Esophagus (tissue), 2 donors: ENCODE measurements around the gene TTLL3. TPM values are rescaled to one million over a fixed set of nuclear protein-coding genes. Genes with fewer than 3 reads are reported as not detected.

Experiments used
- H3K27ac ChIP-seq, 2 donors: one replicate each; pipeline ENCODE4 v1.5.1; 2013; ENCODE audit warnings: low read depth in 2 of 2, mild to moderate bottlenecking in 2 of 2, inconsistent platforms in 1 of 2, low read length in 1 of 2, moderate library complexity in 1 of 2
- H3K27me3 ChIP-seq, 2 donors: one replicate each; pipeline ENCODE4 v1.6.1; 2013; ENCODE audit warnings: low read length in 2 of 2, control low read depth in 1 of 2, mild to moderate bottlenecking in 1 of 2; ENCODE audit not compliant: insufficient read depth in 2 of 2, control insufficient read depth in 1 of 2
- H3K36me3 ChIP-seq, 2 donors: one replicate each; pipeline ENCODE4 v1.6.1; 2013; ENCODE audit warnings: low read length in 1 of 2; ENCODE audit not compliant: control insufficient read depth in 2 of 2, insufficient read depth in 2 of 2
- H3K4me1 ChIP-seq, 2 donors: one replicate each; pipeline ENCODE4 v1.6.1; 2013; ENCODE audit warnings: low read length in 1 of 2; ENCODE audit not compliant: control insufficient read depth in 2 of 2, insufficient read depth in 2 of 2
- H3K4me3 ChIP-seq, 2 donors: one replicate each; pipeline ENCODE4 v1.5.1; 2013; ENCODE audit warnings: low read length in 2 of 2, mild to moderate bottlenecking in 2 of 2, low read depth in 1 of 2, moderate library complexity in 1 of 2
- H3K9me3 ChIP-seq, 2 donors: one replicate each; pipeline ENCODE4 v1.6.1; 2013; ENCODE audit warnings: mild to moderate bottlenecking in 2 of 2, low read depth in 1 of 2, low read length in 1 of 2, moderate library complexity in 1 of 2; ENCODE audit not compliant: control insufficient read depth in 2 of 2, insufficient read depth in 1 of 2
- WGBS, 2 donors: extraction: QIAGEN DNeasy Blood & Tissue Kit; methylation state at CpG; one replicate each; pipeline ENCODE4 v1.1.7; 2013; 5-methylcytosine and 5-hydroxymethylcytosine counted together
- polyA plus RNA-seq, 2 donors: library from polyadenylated mRNA; stranded (reverse); fragments of 200-250 nt; gene quantifications; one replicate each; pipeline ENCODE4 v1.2.3, GENCODE V29; 2013
- donor health status: healthy with polysubstance abuse.
- donor health status: Bipolar disorder and iron deficiency.

The TTLL3 gene
- polyA plus RNA-seq, 2 donors, result 14.5 to 31.2 TPM

- no peaks in the 10 kb centered on the region for H3K27me3 ChIP-seq
- WGBS, 2 donors, result 90 to 93% methylated on average over 9 of the region's 9 CpGs
- peaks cover 0 to 2% of the 10 kb centered on the region in 2 donors for H3K36me3 ChIP-seq
- H3K4me3 ChIP-seq, result no peak overlapping the region
- H3K9me3 ChIP-seq, result no peaks in the 10 kb centered on the region
- peaks cover 0 to 2% of the 10 kb centered on the region in 2 donors for H3K4me1 ChIP-seq
- no peak overlapping the region for H3K27ac ChIP-seq
These were observed 5.9 kb downstream of the TTLL3 start for GRCh38 chr3:9815986-9816385.

- no peaks in the 10 kb centered on the region for H3K27me3 ChIP-seq
- H3K36me3 ChIP-seq, result peaks cover 0 to 2% of the 10 kb centered on the region in 2 donors
- no peaks in the 10 kb centered on the region for H3K9me3 ChIP-seq
- H3K4me1 ChIP-seq, result no peaks in the 10 kb centered on the region
- WGBS, 2 donors, result 77 to 88% methylated on average over 6 of the region's 6 CpGs
- H3K27ac ChIP-seq, result no peak overlapping the region
- no peak overlapping the region for H3K4me3 ChIP-seq
These were observed 7.4 kb downstream of the TTLL3 start for GRCh38 chr3:9817436-9817835.

- Histone ChIP-seq H3K27me3 (no peaks in the 10 kb centered on the region), H3K36me3 (no peaks in the 10 kb centered on the region), H3K4me1 (no peaks in the 10 kb centered on the region), H3K4me3 (no peak overlapping the region), H3K27ac (no peak overlapping the region), H3K9me3 (no peaks in the 10 kb centered on the region)
- 79 to 89% methylated on average over 6 to 7 of the region's 7 CpGs for WGBS, 2 donors
These were observed 8.7 kb downstream of the TTLL3 start for GRCh38 chr3:9818666-9819335.

GRCh38 chr3:9820543-9820942, 10.5 kb downstream of the TTLL3 start:
- H3K27me3 ChIP-seq, result no peaks in the 10 kb centered on the region
- no peaks in the 10 kb centered on the region for H3K9me3 ChIP-seq
- no peaks in the 10 kb centered on the region for H3K36me3 ChIP-seq
- H3K27ac ChIP-seq, result no peak overlapping the region
- H3K4me1 ChIP-seq, result peaks cover 0 to 2% of the 10 kb centered on the region in 2 donors
- H3K4me3 ChIP-seq, result no peak overlapping the region
- 91 to 92% methylated on average over 12 of the region's 12 CpGs for WGBS, 2 donors

- H3K4me1 ChIP-seq, result peaks cover 0 to 4% of the 10 kb centered on the region in 2 donors
- whole genome bisulfite sequencing, 2 donors, result 74 to 77% methylated on average over 2 of the region's 2 CpGs
- no peak overlapping the region for H3K27ac ChIP-seq
- H3K4me3 ChIP-seq, result no peak overlapping the region
- H3K9me3 ChIP-seq, result no peaks in the 10 kb centered on the region
- H3K36me3 ChIP-seq, result no peaks in the 10 kb centered on the region
- H3K27me3 ChIP-seq, result no peaks in the 10 kb centered on the region
These were observed 10.9 kb downstream of the TTLL3 start for GRCh38 chr3:9820946-9821345.

GRCh38 chr3:9825451-9826040, 15.5 kb downstream of the TTLL3 start:
- WGBS, 2 donors, result 64 to 69% methylated on average over 14 of the region's 14 CpGs
- Histone ChIP-seq H3K27me3 (no peaks in the 10 kb centered on the region), H3K4me3 (no peak overlapping the region), H3K4me1 (peaks cover 0 to 4% of the 10 kb centered on the region in 2 donors), H3K9me3 (peaks cover 0 to 2% of the 10 kb centered on the region in 2 donors), H3K36me3 (peaks cover 0 to 5% of the 10 kb centered on the region in 2 donors), H3K27ac (no peak overlapping the region)

GRCh38 chr3:9826815-9827573, 16.9 kb downstream of the TTLL3 start:
- Histone ChIP-seq H3K4me3 (no peak overlapping the region), H3K36me3 (peaks cover 0 to 5% of the 10 kb centered on the region in 2 donors), H3K27me3 (no peaks in the 10 kb centered on the region), H3K27ac (no peak overlapping the region), H3K4me1 (peaks cover 0 to 4% of the 10 kb centered on the region in 2 donors), H3K9me3 (peaks cover 0 to 2% of the 10 kb centered on the region in 2 donors)
- 82% methylated on average over 20 of the region's 20 CpGs for WGBS, 2 donors

GRCh38 chr3:9828801-9829755, 19.0 kb downstream of the TTLL3 start:
- no peak overlapping the region for H3K27ac ChIP-seq
- H3K4me1 ChIP-seq, result peaks cover 0 to 4% of the 10 kb centered on the region in 2 donors
- peaks cover 6 to 14% of the 10 kb centered on the region in 2 donors for H3K36me3 ChIP-seq
- no peak overlapping the region for H3K4me3 ChIP-seq
- H3K27me3 ChIP-seq, result no peaks in the 10 kb centered on the region
- H3K9me3 ChIP-seq, result peaks cover 0 to 2% of the 10 kb centered on the region in 2 donors
- WGBS, 2 donors, result 96% methylated on average over 17 of the region's 17 CpGs

- no peak overlapping the region for H3K27ac ChIP-seq
- 86 to 93% methylated on average over 3 of the region's 3 CpGs for WGBS, 2 donors
- H3K4me3 ChIP-seq, result no peak overlapping the region
- H3K27me3 ChIP-seq, result no peaks in the 10 kb centered on the region
- peaks cover 6 to 28% of the 10 kb centered on the region in 2 donors for H3K36me3 ChIP-seq
- peaks cover 0 to 2% of the 10 kb centered on the region in 2 donors for H3K9me3 ChIP-seq
- no peaks in the 10 kb centered on the region for H3K4me1 ChIP-seq
These were observed 21.2 kb downstream of the TTLL3 start for GRCh38 chr3:9831253-9831652.
